Spleen (tissue), 11 donors: ENCODE data around the gene HEG1. TPM values are rescaled to one million over a fixed set of nuclear protein-coding genes. Genes with fewer than 3 reads are reported as not detected.
A peak's percentile ranks its signal among the peaks of the same experiment; 100 is the strongest.

ENCODE experiments used
- DNase-seq: peaks from one replicate; pipeline ENCODE4 v3.0.0-alpha.2; 2020
- H3K27ac ChIP-seq, 8 donors: fragments of 200-600 bp; sonication (generic) in 7 of 8; 1 replicate in 4 of 8; 2 replicates in 4 of 8; pipeline versions ENCODE4 v1.5.0 to v1.8.0; 2016 to 2021; ENCODE audit warnings: inconsistent platforms in 4 of 8, mild to moderate bottlenecking in 4 of 8, moderate library complexity in 1 of 8
- H3K27me3 ChIP-seq, 7 donors: fragments of 200-600 bp; sonication (generic) in 6 of 7; replicated peaks in 1 of 7; 1 replicate in 4 of 7; 2 replicates in 3 of 7; pipeline versions ENCODE4 v1.5.0 to v1.8.0; 2016 to 2021; ENCODE audit warnings: inconsistent platforms in 3 of 7, mild to moderate bottlenecking in 1 of 7
- H3K36me3 ChIP-seq, 6 donors: fragments of 200-600 bp; sonication (generic) in 5 of 6; 1 replicate in 4 of 6; 2 replicates in 2 of 6; pipeline versions ENCODE4 v1.5.0 to v1.8.0; 2016 to 2021; ENCODE audit warnings: inconsistent platforms in 2 of 6
- H3K4me1 ChIP-seq, 6 donors: fragments of 200-600 bp; sonication (generic) in 5 of 6; 1 replicate in 3 of 6; 2 replicates in 3 of 6; pipeline versions ENCODE4 v1.5.0 to v1.8.0; 2016 to 2021; ENCODE audit warnings: inconsistent platforms in 3 of 6
- H3K4me3 ChIP-seq, 8 donors: fragments of 200-600 bp; sonication (generic) in 7 of 8; 1 replicate in 4 of 8; 2 replicates in 4 of 8; pipeline versions ENCODE4 v1.5.0 to v1.8.0; 2016 to 2021; ENCODE audit warnings: inconsistent platforms in 4 of 8, mild to moderate bottlenecking in 4 of 8, moderate library complexity in 2 of 8
- H3K9me3 ChIP-seq, 8 donors: fragments of 200-600 bp; sonication (generic) in 7 of 8; 1 replicate in 4 of 8; 2 replicates in 4 of 8; pipeline versions ENCODE4 v1.5.0 to v1.8.0; 2016 to 2021; ENCODE audit warnings: inconsistent platforms in 4 of 8
- POLR2A ChIP-seq, 3 donors: fragments of 450-650 bp; IDR thresholded peaks; one replicate each; pipeline ENCODE4 v1.5.1; 2017; ENCODE audit warnings: antibody characterized with exemption in 3 of 3, mild to moderate bottlenecking in 1 of 3
- POLR2AphosphoS5 ChIP-seq, 3 donors: sonication (generic); formaldehyde crosslinking; IDR thresholded peaks; one replicate each; pipeline ENCODE4 v1.5.1; 2017; ENCODE audit warnings: antibody characterized with exemption in 3 of 3
- WGBS, 5 donors: extraction: QIAGEN DNeasy Blood & Tissue Kit in 3 of 5; methylation state at CpG; one replicate each; pipeline versions ENCODE4 v1.1.5 to v1.1.7; 2013 to 2018; 5-methylcytosine and 5-hydroxymethylcytosine counted together
- intact Hi-C: fragments of 100-400 bp; cut with DNase I; formaldehyde crosslinking; loops from one replicate; pipeline ENCODE4 v1.15.0; 2023; ENCODE audit warnings: low total_unique reads
- polyA plus RNA-seq, 3 donors: library from polyadenylated mRNA; stranded (reverse); fragments of 200-250 nt; gene quantifications; one replicate each; pipeline ENCODE4 v1.2.1, GENCODE V29; 2013
- total RNA-seq, 7 donors: library from RNA; depleted of rRNA in 3 of 7; stranded (reverse); fragments of >200 nt in 3 of 7; fragmentation: NEBNext Ultra II Directional in 4 of 7; extraction: Animal tissue kit (Norgen Biotek cat#: 25700) in 4 of 7; gene quantifications; one replicate each; pipeline versions ENCODE4 v1.1.0 to v1.2.1, GENCODE V29; 2016 to 2021
- TF ChIP-seq, protein P1 (sequence below), 11 experiments: fragments of 200-600 bp in 7 of 11; fragments of 450-650 bp in 4 of 11; sonication (generic) in 4 of 11; IDR thresholded peaks in 8 of 11; conservative IDR thresholded peaks in 3 of 11; 1 replicate in 7 of 11; 2 replicates in 4 of 11; pipeline versions ENCODE4 v1.4.0 to v1.8.0; 2016 to 2021; ENCODE audit warnings: antibody characterized with exemption in 11 of 11, inconsistent platforms in 4 of 11, mild to moderate bottlenecking in 1 of 11
- donor health status: healthy with polysubstance abuse.
- donor health status: DM: no; HTN: no; CAD: no; lungs with moderate emphysema.
- donor health status: DM: no; HTN: no; CAD: no.
- donor health status: Bipolar disorder and iron deficiency.
- donor health status: healthy.
- donor health status: DM: no; HTN: no; CAD: no.
- donor health status: DM: yes; HTN: yes; CAD: no.

HEG1 gene
- total and polyA plus RNA-seq, 10 donors = 3.1 to 87.9 (median 64.7) TPM

DNA sequence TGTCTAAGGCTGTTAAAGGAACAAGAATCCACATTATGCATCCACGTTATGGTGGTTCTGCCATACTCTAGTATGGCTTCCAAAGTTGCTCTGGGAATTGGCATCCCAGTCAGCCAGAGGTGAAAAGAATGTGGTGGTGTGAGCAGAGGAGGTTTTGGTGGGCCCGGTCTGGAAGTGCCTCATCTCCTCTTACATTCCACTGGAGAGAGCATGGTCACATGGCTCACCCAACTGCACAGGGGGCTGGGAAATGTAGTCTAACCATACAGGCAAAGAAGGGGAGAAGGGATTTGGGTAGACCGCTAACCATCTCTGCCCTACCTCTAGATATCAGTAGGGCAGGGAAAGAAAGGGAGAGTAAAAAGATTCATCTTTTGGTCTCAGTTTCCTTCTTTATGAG, 3.2 kb upstream of the HEG1 start:
- TF ChIP-seq, protein P1, sequence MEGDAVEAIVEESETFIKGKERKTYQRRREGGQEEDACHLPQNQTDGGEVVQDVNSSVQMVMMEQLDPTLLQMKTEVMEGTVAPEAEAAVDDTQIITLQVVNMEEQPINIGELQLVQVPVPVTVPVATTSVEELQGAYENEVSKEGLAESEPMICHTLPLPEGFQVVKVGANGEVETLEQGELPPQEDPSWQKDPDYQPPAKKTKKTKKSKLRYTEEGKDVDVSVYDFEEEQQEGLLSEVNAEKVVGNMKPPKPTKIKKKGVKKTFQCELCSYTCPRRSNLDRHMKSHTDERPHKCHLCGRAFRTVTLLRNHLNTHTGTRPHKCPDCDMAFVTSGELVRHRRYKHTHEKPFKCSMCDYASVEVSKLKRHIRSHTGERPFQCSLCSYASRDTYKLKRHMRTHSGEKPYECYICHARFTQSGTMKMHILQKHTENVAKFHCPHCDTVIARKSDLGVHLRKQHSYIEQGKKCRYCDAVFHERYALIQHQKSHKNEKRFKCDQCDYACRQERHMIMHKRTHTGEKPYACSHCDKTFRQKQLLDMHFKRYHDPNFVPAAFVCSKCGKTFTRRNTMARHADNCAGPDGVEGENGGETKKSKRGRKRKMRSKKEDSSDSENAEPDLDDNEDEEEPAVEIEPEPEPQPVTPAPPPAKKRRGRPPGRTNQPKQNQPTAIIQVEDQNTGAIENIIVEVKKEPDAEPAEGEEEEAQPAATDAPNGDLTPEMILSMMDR (IDR thresholded peaks at IDR 0.05 in 8 of 11, conservative IDR thresholded peaks at IDR 0.05 in 3 of 11) = no peak
- TF ChIP-seq POLR2AphosphoS5 (IDR thresholded peaks at IDR 0.05) (no peak), POLR2A (IDR thresholded peaks at IDR 0.05) (no peak)
- Histone ChIP-seq H3K4me1 (peaks cover 3 to 19% (median 15%) of the 10 kb centered on the region in 6 donors), H3K4me3 (no peak overlapping the region), H3K27ac (no peak overlapping the region), H3K36me3 (no peaks in the 10 kb centered on the region), H3K27me3 (peaks cover 0 to 4% (median 0%) of the 10 kb centered on the region in 7 donors), H3K9me3 (no peaks in the 10 kb centered on the region)
- WGBS, 5 donors = 93 to 100% (median 96%) methylated on average over 3 of the region's 3 CpGs
- intact Hi-C loops = loop anchor here (10.0 kb wide), 2 partner anchors 56 to 86 kb away; no protein-coding TSS in a partner anchor
- no peak for DNase-seq

DNA sequence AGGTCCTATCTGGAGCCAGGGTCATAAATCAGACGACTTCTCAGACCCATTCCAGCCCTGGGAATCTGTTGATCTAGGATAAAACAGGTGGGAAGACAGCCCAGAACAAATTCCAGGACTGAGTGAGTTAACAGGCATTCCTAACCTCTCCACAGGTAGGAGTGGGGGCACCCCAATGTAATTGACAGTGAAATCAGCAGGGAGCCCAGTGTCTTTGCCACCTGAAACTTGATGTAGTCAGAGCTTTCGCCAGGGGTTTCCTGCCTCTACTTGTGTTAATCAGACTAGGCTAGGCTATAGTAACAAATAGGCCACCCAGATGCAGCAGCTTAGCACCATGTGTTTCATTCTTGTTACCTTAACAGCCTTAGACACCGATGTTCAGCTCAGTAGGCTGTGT, 2.7 kb upstream of the HEG1 start:
- no peaks in the 10 kb centered on the region for H3K36me3 ChIP-seq
- H3K9me3 ChIP-seq = no peaks in the 10 kb centered on the region
- intact Hi-C loops = loop anchor here (10.0 kb wide), 2 partner anchors 56 to 86 kb away; no protein-coding TSS in a partner anchor
- no peak overlapping the region for H3K4me3 ChIP-seq
- H3K27ac ChIP-seq = no peak overlapping the region
- DNase-seq = no peak
- TF ChIP-seq POLR2A (IDR thresholded peaks at IDR 0.05) = no peak
- TF ChIP-seq, protein P1 (IDR thresholded peaks at IDR 0.05 in 8 of 11, conservative IDR thresholded peaks at IDR 0.05 in 3 of 11) = no peak
- TF ChIP-seq POLR2AphosphoS5 (IDR thresholded peaks at IDR 0.05) = no peak
- 86 to 99% (median 95%) methylated on average over 3 of the region's 3 CpGs for WGBS, 5 donors
- H3K27me3 ChIP-seq = peaks cover 0 to 4% (median 0%) of the 10 kb centered on the region in 7 donors
- peaks cover 8 to 23% (median 20%) of the 10 kb centered on the region in 6 donors for H3K4me1 ChIP-seq

DNA sequence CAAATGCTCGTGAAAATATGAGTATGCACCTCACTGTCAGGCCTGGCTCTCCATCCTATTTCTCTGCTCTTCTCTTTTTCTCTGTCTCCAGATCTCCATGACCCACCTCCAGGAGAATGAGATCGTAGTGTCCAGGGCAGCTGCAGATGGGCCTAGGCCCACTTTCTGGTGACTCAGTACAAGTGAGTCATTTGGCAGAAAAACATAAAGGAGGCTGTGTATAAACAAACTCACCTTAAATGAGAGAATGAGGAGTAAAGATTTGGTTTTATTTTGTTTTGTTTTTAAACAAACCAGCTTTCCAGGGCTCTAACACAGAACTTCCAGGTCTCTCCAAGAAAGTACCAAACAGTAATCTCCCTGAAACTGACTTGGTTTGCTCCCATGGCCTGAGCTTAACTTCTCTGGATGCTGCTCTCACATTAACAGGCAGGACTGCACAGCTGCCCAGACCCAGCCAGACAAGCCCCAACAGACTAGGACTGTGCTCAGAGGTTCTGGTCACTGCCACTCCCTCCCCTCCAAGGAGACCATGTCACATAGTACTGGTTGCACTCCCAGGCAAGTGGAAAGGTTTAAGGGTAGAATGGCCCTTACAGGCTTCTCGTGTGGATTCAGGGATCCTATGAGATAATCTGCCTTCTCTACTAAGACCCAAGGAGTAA, 1.5 kb upstream of the HEG1 start:
- intact Hi-C loops = loop anchor here (10.0 kb wide), 2 partner anchors 57 to 87 kb away; no protein-coding TSS in a partner anchor
- peaks cover 0 to 4% (median 0%) of the 10 kb centered on the region in 7 donors for H3K27me3 ChIP-seq
- H3K27ac ChIP-seq = no peak overlapping the region
- H3K36me3 ChIP-seq = no peaks in the 10 kb centered on the region
- H3K9me3 ChIP-seq = no peaks in the 10 kb centered on the region
- H3K4me3 ChIP-seq = no peak overlapping the region
- no peak for TF ChIP-seq POLR2A (IDR thresholded peaks at IDR 0.05)
- TF ChIP-seq, protein P1 (IDR thresholded peaks at IDR 0.05 in 8 of 11, conservative IDR thresholded peaks at IDR 0.05 in 3 of 11) = no peak
- TF ChIP-seq POLR2AphosphoS5 (IDR thresholded peaks at IDR 0.05) = no peak
- H3K4me1 ChIP-seq = peaks cover 20 to 35% (median 32%) of the 10 kb centered on the region in 6 donors
- WGBS, 5 donors = 90 to 97% (median 93%) methylated on average over 3 of the region's 3 CpGs
- no peak for DNase-seq

DNA sequence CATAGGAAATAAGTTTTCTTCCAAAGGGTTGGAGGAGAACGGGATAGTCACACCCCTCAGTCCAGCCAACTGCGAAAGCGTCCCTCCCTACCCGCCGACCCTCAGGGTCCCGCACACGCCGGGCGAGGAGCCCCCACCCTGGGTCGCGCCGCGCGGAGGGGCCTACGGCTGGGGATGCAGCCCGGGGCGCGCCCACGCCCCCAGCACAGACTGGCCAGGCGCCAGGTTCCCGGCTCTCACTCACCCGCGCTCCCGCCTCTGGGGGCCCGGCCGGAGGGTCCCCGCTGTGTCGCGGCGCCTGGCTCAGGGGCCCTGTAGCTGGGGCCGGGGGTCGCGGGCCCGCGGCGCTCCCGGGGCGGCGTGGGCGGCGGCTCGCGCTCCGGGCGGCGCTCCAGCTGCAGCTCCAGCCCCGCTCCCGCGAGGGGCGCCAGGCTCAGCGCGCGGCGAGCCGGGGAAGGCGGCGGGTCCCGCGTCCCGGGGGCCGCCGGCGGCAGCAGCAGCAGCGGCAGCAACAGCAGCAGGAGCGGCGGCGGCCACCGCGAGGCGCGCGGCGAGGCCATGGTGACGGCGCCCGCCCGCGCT, 375 bp downstream of the HEG1 start:
- H3K36me3 ChIP-seq = peaks cover 0 to under 1% (median 0%) of the 10 kb centered on the region in 6 donors
- H3K27ac ChIP-seq = peak overlapping the region; percentile 64 to 94 (median 90)
- peak; percentile 87 for DNase-seq
- 0 to 1% (median 0%) methylated on average over 15 to 78 of the region's 78 CpGs for WGBS, 5 donors
- TF ChIP-seq POLR2A (IDR thresholded peaks at IDR 0.05) (no peak), POLR2AphosphoS5 (IDR thresholded peaks at IDR 0.05) (no peak)
- TF ChIP-seq, protein P1 (IDR thresholded peaks at IDR 0.05 in 8 of 11, conservative IDR thresholded peaks at IDR 0.05 in 3 of 11) = no peak
- peaks cover 37 to 54% (median 51%) of the 10 kb centered on the region in 6 donors for H3K4me1 ChIP-seq
- peaks cover 0 to 4% (median 0%) of the 10 kb centered on the region in 7 donors for H3K27me3 ChIP-seq
- no peaks in the 10 kb centered on the region for H3K9me3 ChIP-seq
- H3K4me3 ChIP-seq = peak overlapping the region; percentile 71 to 90 (median 76)
- intact Hi-C loops = loop anchor here (10.0 kb wide), 2 partner anchors 59 to 89 kb away; no protein-coding TSS in a partner anchor
